Transverse colon (tissue), 4 donors: Measurements from ENCODE around the gene HTD2.

Source experiments
- CTCF ChIP-seq, 5 experiments: fragments of 200-600 bp in 3 of 5; fragments of 450-650 bp in 2 of 5; sonication (generic) in 3 of 5; IDR thresholded peaks; 1 replicate in 2 of 5; 2 replicates in 3 of 5; pipeline ENCODE4 v1.5.1; 2016 to 2017; ENCODE audit warnings: antibody characterized with exemption in 5 of 5, inconsistent platforms in 3 of 5, mild to moderate bottlenecking in 2 of 5, moderate library complexity in 1 of 5
- EP300 ChIP-seq: sonication (generic); formaldehyde crosslinking; IDR thresholded peaks from one replicate; pipeline ENCODE4 v1.6.1; 2017; ENCODE audit warnings: antibody characterized with exemption, low read depth
- POLR2A ChIP-seq: fragments of 450-650 bp; IDR thresholded peaks from one replicate; pipeline ENCODE4 v1.6.1; 2016; ENCODE audit warnings: antibody characterized with exemption, mild to moderate bottlenecking, moderate library complexity
- POLR2AphosphoS5 ChIP-seq, 3 donors: sonication (generic); formaldehyde crosslinking; IDR thresholded peaks; one replicate each; pipeline ENCODE4 v1.6.1; 2016; ENCODE audit warnings: antibody characterized with exemption in 3 of 3

- TF ChIP-seq CTCF (IDR thresholded peaks at IDR 0.05) (no peak), POLR2AphosphoS5 (IDR thresholded peaks at IDR 0.05) (no peak), EP300 (no peak), POLR2A (no peak)
These were observed 52.5 kb downstream of the HTD2 start for GRCh38 chr3:58358808-58359207.
